Sigmoid colon (tissue), 7 donors: ENCODE measurements around the gene EXOSC9. TPM values are rescaled to one million over a fixed set of nuclear protein-coding genes. Genes with fewer than 3 reads are reported as not detected.

ENCODE experiments used
- DNase-seq: peaks from one replicate; pipeline ENCODE4 v3.0.0-alpha.2; 2019
- H3K27ac ChIP-seq, 4 donors: fragments of 200-600 bp; sonication (generic); one replicate each; pipeline ENCODE4 v1.5.1; 2016 to 2019; ENCODE audit warnings: mild to moderate bottlenecking in 1 of 4
- H3K27me3 ChIP-seq, 3 donors: fragments of 200-600 bp; sonication (generic); one replicate each; pipeline ENCODE4 v1.5.1; 2019; ENCODE audit warnings: mild to moderate bottlenecking in 1 of 3
- H3K36me3 ChIP-seq, 4 donors: fragments of 200-600 bp; sonication (generic); one replicate each; pipeline ENCODE4 v1.5.1; 2016 to 2019
- H3K4me1 ChIP-seq, 4 donors: fragments of 200-600 bp; sonication (generic); one replicate each; pipeline ENCODE4 v1.5.1; 2017 to 2019
- H3K4me3 ChIP-seq, 4 donors: fragments of 200-600 bp; sonication (generic); one replicate each; pipeline ENCODE4 v1.5.1; 2017 to 2019; ENCODE audit warnings: mild to moderate bottlenecking in 2 of 4, moderate library complexity in 1 of 4
- H3K9me3 ChIP-seq, 4 donors: fragments of 200-600 bp in 3 of 4; sonication (generic) in 3 of 4; one replicate each; pipeline versions ENCODE4 v1.5.1 to v1.6.1; 2013 to 2019
- CTCF ChIP-seq, 4 experiments: fragments of 450-650 bp in 3 of 4; fragments of 200-600 bp in 1 of 4; IDR thresholded peaks; one replicate each; pipeline ENCODE4 v1.5.1; 2016 to 2019; ENCODE audit warnings: antibody characterized with exemption in 4 of 4, mild to moderate bottlenecking in 3 of 4, moderate library complexity in 2 of 4
- EP300 ChIP-seq, 4 donors: sonication (generic); formaldehyde crosslinking; IDR thresholded peaks; one replicate each; pipeline ENCODE4 v1.6.1; 2017; ENCODE audit warnings: antibody characterized with exemption in 4 of 4
- POLR2A ChIP-seq, 2 donors: fragments of 450-650 bp; IDR thresholded peaks; one replicate each; pipeline ENCODE4 v1.6.1; 2016; ENCODE audit warnings: antibody characterized with exemption in 2 of 2, mild to moderate bottlenecking in 2 of 2, moderate library complexity in 2 of 2
- POLR2AphosphoS5 ChIP-seq, 4 donors: sonication (generic); formaldehyde crosslinking; IDR thresholded peaks; one replicate each; pipeline ENCODE4 v1.6.1; 2017; ENCODE audit warnings: antibody characterized with exemption in 4 of 4
- WGBS, 2 donors: extraction: QIAGEN DNeasy Blood & Tissue Kit; methylation state at CpG; one replicate each; pipeline ENCODE4 v1.1.7; 2013; 5-methylcytosine and 5-hydroxymethylcytosine counted together
- intact Hi-C: fragments of 100-400 bp; cut with DNase I; formaldehyde crosslinking; loops from one replicate; pipeline ENCODE4 v1.15.1; 2023
- polyA plus RNA-seq, 3 donors: library from polyadenylated mRNA; stranded (reverse); fragments of 200-250 nt; gene quantifications; one replicate each; pipeline ENCODE4 v1.2.3, GENCODE V29; 2013
- total RNA-seq, 4 donors: library from RNA; depleted of rRNA; stranded (reverse); fragments of >200 nt; gene quantifications; one replicate each; pipeline ENCODE4 v1.1.0, GENCODE V29; 2016
- donor health status: healthy with polysubstance abuse.
- donor health status: Bipolar disorder and iron deficiency.
- donor health status: healthy.

The EXOSC9 gene
- total and polyA plus RNA-seq, 7 donors, result 8.3 to 25.3 (median 16.2) TPM

GRCh38 chr4:121789960-121790829 lies 10.9 kb upstream of the EXOSC9 start:
- TF ChIP-seq CTCF (IDR thresholded peaks at IDR 0.05), result no peak
- TF ChIP-seq POLR2A (IDR thresholded peaks at IDR 0.05), result no peak
- TF ChIP-seq POLR2AphosphoS5 (IDR thresholded peaks at IDR 0.05), result no peak
- TF ChIP-seq EP300 (IDR thresholded peaks at IDR 0.05), result no peak
- Histone ChIP-seq H3K36me3 (no peaks in the 10 kb centered on the region), H3K9me3 (no peaks in the 10 kb centered on the region), H3K27me3 (no peaks in the 10 kb centered on the region), H3K27ac (no peak overlapping the region), H3K4me3 (no peak overlapping the region), H3K4me1 (peaks cover 0 to 4% (median 0%) of the 10 kb centered on the region in 4 donors)
- DNase-seq, result no peak
- whole genome bisulfite sequencing, 2 donors, result 72 to 73% methylated on average over 3 of the region's 3 CpGs
- intact Hi-C loops, result no loop called here

GRCh38 chr4:121790976-121791375 lies 10.1 kb upstream of the EXOSC9 start:
- no peaks in the 10 kb centered on the region for H3K36me3 ChIP-seq
- H3K9me3 ChIP-seq, result no peaks in the 10 kb centered on the region
- DNase-seq, result no peak
- H3K27me3 ChIP-seq, result no peaks in the 10 kb centered on the region
- no peaks in the 10 kb centered on the region for H3K4me1 ChIP-seq
- intact Hi-C loops, result no loop called here
- TF ChIP-seq EP300 (IDR thresholded peaks at IDR 0.05) (no peak), POLR2A (IDR thresholded peaks at IDR 0.05) (no peak)
- no peak overlapping the region for H3K27ac ChIP-seq
- no peak overlapping the region for H3K4me3 ChIP-seq

GRCh38 chr4:121791481-121791880 lies 9.6 kb upstream of the EXOSC9 start:
- intact Hi-C loops, result no loop called here

GRCh38 chr4:121792966-121793365 lies 8.2 kb upstream of the EXOSC9 start:
- no peaks in the 10 kb centered on the region for H3K36me3 ChIP-seq
- DNase-seq, result no peak
- H3K27me3 ChIP-seq, result no peaks in the 10 kb centered on the region
- no peaks in the 10 kb centered on the region for H3K9me3 ChIP-seq
- no peaks in the 10 kb centered on the region for H3K4me1 ChIP-seq
- H3K4me3 ChIP-seq, result no peak overlapping the region
- intact Hi-C loops, result no loop called here
- TF ChIP-seq POLR2A (IDR thresholded peaks at IDR 0.05), result no peak
- no peak for TF ChIP-seq CTCF (IDR thresholded peaks at IDR 0.05)
- TF ChIP-seq POLR2AphosphoS5 (IDR thresholded peaks at IDR 0.05), result no peak
- no peak for TF ChIP-seq EP300 (IDR thresholded peaks at IDR 0.05)
- H3K27ac ChIP-seq, result no peak overlapping the region
- WGBS, 2 donors, result 81 to 90% methylated on average over 2 of the region's 2 CpGs

More at GRCh38 chr4:121791481-121791880, 9.6 kb upstream of the EXOSC9 start:
- Histone ChIP-seq H3K9me3 (no peaks in the 10 kb centered on the region), H3K4me3 (no peak overlapping the region), H3K27ac (no peak overlapping the region), H3K4me1 (no peaks in the 10 kb centered on the region), H3K27me3 (no peaks in the 10 kb centered on the region), H3K36me3 (no peaks in the 10 kb centered on the region)
- WGBS, 2 donors, result 83 to 85% methylated on average over 5 of the region's 5 CpGs
- DNase-seq, result no peak
- TF ChIP-seq POLR2A (IDR thresholded peaks at IDR 0.05) (no peak), EP300 (IDR thresholded peaks at IDR 0.05) (no peak), CTCF (IDR thresholded peaks at IDR 0.05) (no peak), POLR2AphosphoS5 (IDR thresholded peaks at IDR 0.05) (no peak)

GRCh38 chr4:121794505-121795188 lies 6.5 kb upstream of the EXOSC9 start:
- 69 to 82% methylated on average over 5 of the region's 5 CpGs for WGBS, 2 donors
- intact Hi-C loops, result no loop called here

More at GRCh38 chr4:121794505-121795188, 6.5 kb upstream of the EXOSC9 start:
- H3K36me3 ChIP-seq, result no peaks in the 10 kb centered on the region
- TF ChIP-seq POLR2A (IDR thresholded peaks at IDR 0.05), result no peak
- no peak for TF ChIP-seq CTCF (IDR thresholded peaks at IDR 0.05)
- no peak for TF ChIP-seq EP300 (IDR thresholded peaks at IDR 0.05)
- TF ChIP-seq POLR2AphosphoS5 (IDR thresholded peaks at IDR 0.05), result no peak
- H3K27me3 ChIP-seq, result no peaks in the 10 kb centered on the region
- H3K9me3 ChIP-seq, result no peaks in the 10 kb centered on the region
- H3K4me1 ChIP-seq, result no peaks in the 10 kb centered on the region
- no peak overlapping the region for H3K27ac ChIP-seq
- H3K4me3 ChIP-seq, result no peak overlapping the region
- DNase-seq, result no peak
